Cortex of kidney (tissue), 1 donor: ENCODE data around the gene KRT78.

Experiments
- DNase-seq: peaks from one replicate; lab custom pipeline; 2025; lab: John Stamatoyannopoulos, UW

The KRT78 gene

DNA sequence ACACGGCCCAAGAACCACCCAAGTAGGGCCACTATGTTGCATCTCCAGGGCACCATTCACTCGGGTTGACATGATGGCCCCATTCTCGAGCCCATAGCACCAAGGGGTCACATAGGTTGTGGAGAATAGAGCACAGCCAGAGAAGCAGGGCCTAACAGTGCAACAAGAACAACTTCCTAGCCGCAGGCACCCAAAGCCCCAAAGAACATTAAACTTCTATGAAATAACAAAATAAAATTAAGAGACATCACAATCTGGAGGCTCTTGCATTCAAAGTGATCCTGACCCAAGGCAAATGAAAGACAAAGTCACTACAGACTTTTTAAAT, 36.8 kb downstream of the KRT78 start:
- DNase-seq, result no peak

GRCh38 chr12:52811191-52812072, 37.4 kb downstream of the KRT78 start:
- DNase-seq, result no peak

GRCh38 chr12:52810554-52810953, 38.2 kb downstream of the KRT78 start:
- no peak for DNase-seq

DNA sequence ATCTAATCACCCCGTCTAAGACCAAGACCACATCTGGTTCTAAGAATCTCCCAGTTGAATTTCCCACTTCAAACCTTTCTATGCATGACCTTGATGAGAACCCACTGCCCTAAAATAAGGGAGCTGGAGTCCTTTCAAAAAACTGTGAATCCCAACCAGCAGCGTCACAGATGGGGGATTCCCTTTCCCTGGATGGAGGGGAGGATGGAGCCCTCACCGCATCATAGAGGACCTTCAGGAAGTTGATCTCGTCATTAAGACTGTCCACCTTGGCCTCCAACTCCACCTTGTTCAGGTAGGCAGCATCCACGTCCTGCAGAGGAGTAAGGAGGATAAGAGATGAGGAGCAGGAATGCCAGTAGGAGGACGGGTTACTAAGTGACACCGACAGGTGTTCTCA, 39.6 kb downstream of the KRT78 start:
- no peak for DNase-seq

GRCh38 chr12:52808573-52809160, 40.1 kb downstream of the KRT78 start:
- no peak for DNase-seq

DNA sequence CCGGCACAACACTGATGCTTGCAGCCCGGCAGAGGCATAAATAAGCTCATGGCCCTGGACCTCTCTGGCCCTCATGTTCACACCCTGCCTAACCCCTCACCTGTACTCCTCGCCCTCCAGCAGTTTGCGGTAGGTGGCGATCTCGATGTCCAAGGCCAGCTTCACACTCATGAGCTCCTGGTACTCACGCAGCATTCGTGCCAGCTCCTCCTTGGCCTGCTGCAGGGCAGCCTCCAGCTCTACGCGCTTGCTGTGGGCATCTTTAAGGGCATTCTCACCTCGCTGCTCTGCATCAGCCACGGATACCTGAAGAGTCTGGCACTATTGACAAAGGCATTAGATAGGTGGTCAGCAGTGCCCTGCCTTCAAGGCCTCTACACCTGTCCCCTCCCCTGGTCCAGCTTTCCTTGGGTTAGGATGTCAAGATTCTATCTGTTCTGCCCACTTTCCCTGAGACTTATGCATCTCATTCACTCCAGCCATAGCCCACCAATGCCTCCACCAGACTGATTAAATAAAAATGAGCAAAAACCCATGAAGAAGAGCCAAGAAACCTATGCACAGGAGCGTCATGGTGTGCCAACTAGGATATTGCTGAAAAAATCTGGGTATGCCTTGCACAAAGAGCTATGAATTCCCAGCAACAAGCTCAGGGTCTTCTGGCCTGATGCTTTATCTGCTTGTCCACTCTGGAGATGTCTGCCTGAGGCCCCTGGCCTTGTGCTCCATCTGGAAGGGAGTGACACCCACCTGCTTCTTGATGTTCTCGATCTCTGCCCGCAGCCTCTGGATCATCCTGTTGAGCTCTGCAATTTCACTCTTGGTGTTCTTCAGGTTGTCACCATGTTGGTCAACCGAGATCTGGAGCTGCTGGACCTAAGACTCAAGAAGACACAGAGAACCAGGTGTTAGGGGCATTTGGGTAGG, 41.0 kb downstream of the KRT78 start:
- DNase-seq, result no peak

DNA sequence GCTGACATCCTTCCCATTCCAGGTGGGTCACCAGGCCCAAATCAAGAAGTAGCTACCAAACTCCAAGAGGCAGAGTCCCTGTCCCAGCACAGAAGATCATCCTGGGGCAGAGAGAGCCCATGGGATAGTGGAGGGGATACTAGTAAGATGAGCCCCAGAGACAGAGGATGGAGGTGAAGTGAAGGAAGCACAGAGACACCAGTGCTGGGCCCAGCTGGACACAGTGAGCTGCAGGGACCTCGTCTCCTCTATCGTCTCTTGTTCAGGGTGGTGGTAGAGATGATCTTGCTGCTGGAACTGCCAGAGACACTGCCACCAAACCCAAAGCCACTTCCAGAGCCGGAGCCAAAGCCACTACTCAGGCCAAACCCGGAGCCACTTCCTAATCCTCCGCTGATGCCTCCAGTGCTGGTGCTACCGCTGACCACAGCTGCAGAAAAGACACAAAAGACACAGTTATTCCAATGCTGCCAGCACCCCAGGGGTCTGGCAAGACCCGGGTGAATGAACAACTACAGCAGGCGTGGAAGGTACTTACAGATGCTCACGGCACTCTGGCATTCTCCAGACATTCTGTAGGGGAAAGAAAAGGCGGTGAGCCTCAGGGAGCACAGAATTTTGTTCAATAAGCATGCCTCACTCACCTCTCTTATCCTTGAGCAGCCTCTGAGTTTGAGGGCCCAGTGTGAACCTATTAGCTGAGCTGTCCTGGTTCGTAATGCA, 41.8 kb downstream of the KRT78 start:
- no peak for DNase-seq

- DNase-seq, result no peak
These were observed 42.5 kb downstream of the KRT78 start for GRCh38 chr12:52806169-52806811.

DNA sequence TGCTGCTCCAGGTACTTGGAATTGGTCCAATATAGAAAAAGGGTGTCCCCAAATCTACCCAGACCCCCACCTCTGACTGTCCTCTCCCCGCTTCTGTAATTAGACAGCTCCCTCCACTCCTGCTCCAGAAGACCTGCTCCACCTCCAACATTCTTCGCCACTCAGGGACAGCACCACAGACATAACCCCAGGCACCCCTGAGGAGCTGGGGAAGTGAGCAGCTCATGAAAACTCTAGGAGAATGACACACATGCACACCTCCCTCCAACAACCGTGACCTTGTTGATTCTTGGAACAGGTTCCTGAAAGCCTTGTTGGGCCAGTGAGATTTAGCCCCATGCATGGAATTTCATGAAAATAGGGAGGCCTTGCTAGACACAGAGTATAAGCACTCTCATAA, 43.1 kb downstream of the KRT78 start:
- DNase-seq, result no peak

DNA sequence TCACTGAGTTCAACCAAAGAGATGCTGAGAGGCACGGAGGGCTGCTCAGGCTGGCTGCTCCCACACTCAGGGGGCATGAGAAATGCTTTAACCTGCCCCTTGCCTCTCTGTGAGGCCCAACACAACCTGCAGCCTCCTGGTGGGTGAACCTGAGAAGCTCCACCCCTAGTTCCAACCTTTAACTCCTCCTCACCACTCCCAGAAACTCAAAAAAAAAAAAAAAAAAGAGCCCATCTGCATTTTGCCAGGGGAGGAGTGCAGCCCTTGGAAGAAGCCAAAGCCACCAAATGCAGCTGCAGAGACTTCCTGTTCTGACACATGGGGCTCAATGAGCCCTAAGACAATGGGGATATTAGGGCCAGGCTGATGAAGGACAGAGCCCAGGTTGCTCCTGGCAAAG, 43.8 kb downstream of the KRT78 start:
- no peak for DNase-seq

- DNase-seq, result no peak
These were observed 46.4 kb downstream of the KRT78 start for GRCh38 chr12:52802442-52802841.

DNA sequence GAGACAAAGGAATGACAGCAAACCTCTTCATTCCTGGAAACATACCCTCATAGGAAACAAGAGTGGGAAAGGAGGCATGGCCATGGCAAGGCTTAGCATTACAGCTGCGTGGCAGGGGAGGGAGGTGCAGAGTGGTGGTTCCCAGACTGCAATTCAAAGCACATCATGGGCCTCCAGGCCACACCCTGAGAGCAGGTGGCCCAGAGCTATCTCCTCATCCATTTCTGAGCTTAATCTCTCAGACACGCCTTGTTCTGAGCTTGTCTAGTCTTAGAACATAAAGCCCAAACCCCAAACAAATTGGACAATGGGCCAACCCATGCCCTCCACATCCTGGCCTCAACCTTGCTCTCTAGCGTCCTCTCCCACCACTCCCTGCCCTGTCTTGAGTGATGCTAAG, 47.0 kb downstream of the KRT78 start:
- no peak for DNase-seq

DNA sequence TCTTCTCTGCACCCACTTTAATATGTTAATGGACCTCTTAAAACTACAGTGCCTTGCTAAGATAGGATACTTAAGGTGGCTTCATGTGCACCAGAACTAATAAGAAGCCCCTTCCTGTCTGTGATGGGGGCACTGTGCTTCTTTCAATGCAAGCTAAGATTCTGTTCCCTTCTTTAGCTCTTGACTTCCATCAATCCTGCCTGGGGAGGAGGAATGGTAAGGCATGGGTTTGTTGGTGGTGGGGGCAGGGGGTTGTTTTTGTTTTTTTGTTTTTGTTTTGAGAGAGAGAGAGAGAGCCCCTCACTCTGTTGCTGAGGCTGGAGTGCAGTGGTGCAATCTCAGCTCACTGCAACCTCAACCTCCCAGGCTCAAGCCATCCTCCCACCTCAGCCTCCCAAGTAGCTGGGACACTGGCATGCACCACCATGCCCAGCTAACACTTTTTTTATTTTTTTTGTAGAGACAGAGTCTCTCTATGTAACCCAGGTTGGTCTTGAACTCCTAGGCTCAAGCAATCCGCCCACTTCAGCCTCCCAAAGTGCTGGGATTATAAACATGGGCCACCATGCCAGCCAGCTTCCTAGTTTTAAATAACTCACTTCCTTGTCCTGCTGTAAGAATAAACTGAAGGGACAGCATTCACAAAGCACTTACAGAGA, 48.4 kb downstream of the KRT78 start:
- no peak for DNase-seq

GRCh38 chr12:52799505-52800211, 49.1 kb downstream of the KRT78 start:
- no peak for DNase-seq

DNA sequence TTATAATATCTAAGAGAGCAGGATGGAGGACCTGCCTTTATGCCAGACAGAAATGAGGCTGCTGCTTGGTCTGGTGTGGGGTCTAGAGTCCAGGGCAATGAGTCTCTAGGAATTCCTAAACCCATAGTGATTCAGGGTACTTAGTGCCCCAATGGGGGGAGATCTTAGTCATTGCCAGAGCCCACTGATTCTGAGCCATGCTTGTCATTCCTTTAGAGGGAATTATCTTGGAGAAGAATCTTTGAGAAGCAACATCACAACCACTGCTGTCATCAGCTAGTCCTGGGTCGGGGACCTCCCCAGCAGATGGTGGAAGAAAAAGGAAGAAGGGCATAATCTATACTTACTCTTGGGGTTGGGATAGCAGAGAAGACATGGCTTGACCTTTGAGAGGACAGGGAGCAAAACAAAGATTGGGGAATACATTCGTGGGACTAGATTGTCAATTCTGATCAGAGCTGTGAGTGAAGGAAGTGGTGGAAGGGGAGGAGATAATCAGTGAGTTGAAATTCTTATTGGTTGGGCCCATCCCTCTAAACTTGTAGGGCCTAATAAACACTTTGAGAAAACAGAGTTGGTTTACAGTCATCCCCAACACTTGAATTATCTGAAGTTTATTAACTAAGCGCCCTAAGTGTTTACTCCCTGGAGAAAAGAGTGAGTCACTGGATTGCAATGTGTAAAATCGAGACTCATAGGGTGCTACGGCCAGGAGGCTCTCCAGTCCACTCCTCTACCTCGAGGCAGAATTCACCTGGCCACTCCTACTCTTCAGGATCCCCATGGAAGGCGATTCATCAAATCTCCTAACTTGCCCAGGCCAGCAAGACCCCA, 49.9 kb downstream of the KRT78 start:
- no peak for DNase-seq

- DNase-seq, result no peak
These were observed 50.7 kb downstream of the KRT78 start for GRCh38 chr12:52798003-52798670.

DNA sequence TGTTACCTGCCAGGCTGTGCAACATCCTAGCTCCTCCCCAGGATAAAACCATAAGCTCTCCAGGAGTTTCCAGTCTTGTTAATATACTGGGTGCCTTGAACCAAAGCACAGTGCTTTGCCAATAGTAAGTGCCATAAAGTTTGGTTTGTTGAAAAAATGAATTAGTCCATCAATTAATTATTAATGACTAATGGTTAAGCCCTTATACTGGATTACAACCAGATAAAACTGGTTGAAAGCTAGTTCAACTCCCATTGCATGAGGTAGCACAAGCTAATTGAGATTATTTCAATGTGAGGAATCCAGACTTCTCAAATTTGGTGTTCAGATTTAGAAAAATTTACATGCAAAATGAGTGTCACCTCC, 51.3 kb downstream of the KRT78 start:
- DNase-seq, result no peak

- no peak for DNase-seq
These were observed 51.8 kb downstream of the KRT78 start for GRCh38 chr12:52796839-52797528.
